Liver (tissue), 9 donors: ENCODE measurements around the gene TBX2. TPM values are rescaled to one million over a fixed set of nuclear protein-coding genes. Genes with fewer than 3 reads are reported as not detected.
A peak's percentile ranks its signal among the peaks of the same experiment; 100 is the strongest.

Experiments used
- DNase-seq: peaks from one replicate; pipeline ENCODE4 v3.0.0-alpha.2; 2017; ENCODE audit warnings: low spot score
- H3K27ac ChIP-seq, 2 donors: one replicate each; pipeline ENCODE4 v1.7.0; 2013; ENCODE audit warnings: inconsistent platforms in 2 of 2, low read length in 2 of 2, control low read depth in 1 of 2, low read depth in 1 of 2, mild to moderate bottlenecking in 1 of 2
- H3K27me3 ChIP-seq, 4 donors: one replicate each; pipeline versions ENCODE4 v1.6.1 to v1.7.0; 2013; ENCODE audit warnings: low read length in 3 of 4, inconsistent platforms in 1 of 4, mild to moderate bottlenecking in 1 of 4, moderate library complexity in 1 of 4; ENCODE audit not compliant: control insufficient read depth in 4 of 4, insufficient read depth in 4 of 4
- H3K36me3 ChIP-seq, 4 donors: one replicate each; pipeline versions ENCODE4 v1.6.1 to v1.7.0; 2013; ENCODE audit warnings: low read length in 3 of 4, mild to moderate bottlenecking in 3 of 4, low read depth in 1 of 4, moderate library complexity in 1 of 4; ENCODE audit not compliant: control insufficient read depth in 4 of 4, insufficient read depth in 3 of 4
- H3K4me1 ChIP-seq, 4 donors: one replicate each; pipeline versions ENCODE4 v1.6.1 to v1.7.0; 2013; ENCODE audit warnings: low read length in 3 of 4, mild to moderate bottlenecking in 3 of 4, moderate library complexity in 1 of 4; ENCODE audit not compliant: control insufficient read depth in 4 of 4, insufficient read depth in 4 of 4
- H3K4me3 ChIP-seq, 3 donors: one replicate each; pipeline versions ENCODE4 v1.6.1 to v1.7.0; 2013; ENCODE audit warnings: low read length in 3 of 3, control low read depth in 1 of 3, low read depth in 1 of 3, mild to moderate bottlenecking in 1 of 3
- H3K9ac ChIP-seq, 2 donors: one replicate each; pipeline ENCODE4 v1.7.0; 2013; ENCODE audit warnings: low read length in 2 of 2, mild to moderate bottlenecking in 2 of 2, moderate library complexity in 2 of 2, control low read depth in 1 of 2, low read depth in 1 of 2
- H3K9me3 ChIP-seq, 4 donors: one replicate each; pipeline versions ENCODE4 v1.6.1 to v1.7.0; 2013; ENCODE audit warnings: low read length in 3 of 4; ENCODE audit not compliant: control insufficient read depth in 4 of 4
- CTCF ChIP-seq: fragments of 150-350 bp; IDR thresholded peaks from 2 replicates; pipeline ENCODE4 v1.5.1; 2017; ENCODE audit warnings: improper control_type of control experiment, low read depth, low read length; ENCODE audit not compliant: missing input control
- FOXA2 ChIP-seq: IDR thresholded peaks from 2 replicates; pipeline ENCODE4 v1.6.1; 2016; ENCODE audit warnings: antibody characterized with exemption
- GABPA ChIP-seq, 2 donors: IDR thresholded peaks in 1 of 2; conservative IDR thresholded peaks in 1 of 2; 2 replicates each; pipeline ENCODE4 v1.6.1; 2016; ENCODE audit warnings: antibody characterized with exemption in 2 of 2, mild to moderate bottlenecking in 1 of 2, moderate library complexity in 1 of 2
- HNF4G ChIP-seq: IDR thresholded peaks from 2 replicates; pipeline ENCODE4 v1.6.1; 2016; ENCODE audit warnings: antibody characterized with exemption
- MAX ChIP-seq: IDR thresholded peaks from 2 replicates; pipeline ENCODE4 v1.6.1; 2016; ENCODE audit warnings: antibody characterized with exemption
- NR2F2 ChIP-seq: IDR thresholded peaks from 2 replicates; pipeline ENCODE4 v1.6.1; 2016; ENCODE audit warnings: antibody characterized with exemption
- RAD21 ChIP-seq, 2 donors: IDR thresholded peaks; 2 replicates each; pipeline ENCODE4 v1.6.1; 2016; ENCODE audit warnings: antibody characterized with exemption in 2 of 2, mild to moderate bottlenecking in 2 of 2
- SP1 ChIP-seq: IDR thresholded peaks from 2 replicates; pipeline ENCODE4 v1.6.1; 2018; ENCODE audit warnings: antibody characterized with exemption, mild to moderate bottlenecking
- TAF1 ChIP-seq: conservative IDR thresholded peaks from 2 replicates; pipeline ENCODE4 v1.6.1; 2016; ENCODE audit warnings: antibody characterized with exemption, mild to moderate bottlenecking
- ZBTB33 ChIP-seq: IDR thresholded peaks from 2 replicates; pipeline ENCODE4 v1.6.1; 2016; ENCODE audit warnings: antibody characterized with exemption
- WGBS: extraction: QIAGEN DNeasy Blood & Tissue Kit; methylation state at CpG from one replicate; pipeline ENCODE4 v1.1.7; 2013; 5-methylcytosine and 5-hydroxymethylcytosine counted together
- polyA plus RNA-seq, 2 donors: library from polyadenylated mRNA; stranded (reverse) in 1 of 2; unstranded in 1 of 2; fragments of 200-250 nt in 1 of 2; fragments of >200 nt in 1 of 2; fragmentation: Nextera tagmentation in 1 of 2; extraction: Ambion mirVana in 1 of 2; gene quantifications; one replicate each; pipeline versions ENCODE4 v1.2.1 to v1.2.3, GENCODE V29; 2013 to 2015
- total RNA-seq, 2 donors: library from RNA; depleted of rRNA; stranded (reverse); fragments of >200 nt; gene quantifications; one replicate each; pipeline ENCODE4 v1.2.3, GENCODE V29; 2014
- donor health status: healthy.
- donor health status: healthy.
- donor health status: healthy.
- donor health status: healthy.
- donor health status: healthy.

The TBX2 gene
- total and polyA plus RNA-seq, 4 donors: 0.85 to 3.1 (median 2.5) TPM

GRCh38 chr17:61411261-61412142 is 11.9 kb downstream of the TBX2 start:
- Histone ChIP-seq H3K4me1 (peaks cover 16 to 45% (median 31%) of the 10 kb centered on the region in 4 donors), H3K9me3 (no peaks in the 10 kb centered on the region), H3K4me3 (peak overlapping the region; percentile 49 to 56 (median 54)), H3K27me3 (peaks cover 0 to 9% (median 4%) of the 10 kb centered on the region in 4 donors), H3K36me3 (no peaks in the 10 kb centered on the region), H3K27ac (peak overlapping the region; percentile 47 to 78), H3K9ac (peak overlapping the region in 1 of 2 donors; percentile 71)
- TF ChIP-seq HNF4G (no peak), ZBTB33 (no peak), NR2F2 (peak; percentile 11), SP1 (no peak)
- DNase-seq: peak; percentile 39
- whole genome bisulfite sequencing: 3% methylated on average over 75 of the region's 75 CpGs

- H3K9me3 ChIP-seq: no peaks in the 10 kb centered on the region
- DNase-seq: peak; percentile 81
- no peaks in the 10 kb centered on the region for H3K36me3 ChIP-seq
- H3K9ac ChIP-seq: peak overlapping the region in 1 of 2 donors; percentile 38
- peak overlapping the region; percentile 47 to 78 for H3K27ac ChIP-seq
- WGBS: under 1% methylated on average over 69 of the region's 69 CpGs
- H3K4me1 ChIP-seq: peaks cover 16 to 51% (median 34%) of the 10 kb centered on the region in 4 donors
- TF ChIP-seq SP1: peak; percentile 25
- TF ChIP-seq CTCF: peak; percentile 99
- no peak for TF ChIP-seq GABPA (IDR thresholded peaks at IDR 0.05 in 1 of 2, conservative IDR thresholded peaks at IDR 0.05 in 1 of 2)
- TF ChIP-seq MAX: no peak
- no peak for TF ChIP-seq TAF1
- TF ChIP-seq FOXA2: no peak
- TF ChIP-seq NR2F2: peak; percentile 7
- peak; percentile 95 to 98 for TF ChIP-seq RAD21 (IDR thresholded peaks at IDR 0.05)
- H3K4me3 ChIP-seq: peak overlapping the region; percentile 49 to 56 (median 54)
- H3K27me3 ChIP-seq: peaks cover 0 to 9% (median 4%) of the 10 kb centered on the region in 4 donors
Observed at GRCh38 chr17:61412143-61412859, 12.7 kb downstream of the TBX2 start.
